ENCODE measurements around the gene IGFBP4. TPM values are rescaled to one million over a fixed set of nuclear protein-coding genes. Genes with fewer than 3 reads are reported as not detected.

The IGFBP4 gene
- total and polyA plus RNA-seq, 2 of the 4 experiments (the other 2 are of a cell fraction), result 308 to 1,187 TPM

- peak overlapping the region; percentile 33 for H2AK9ac ChIP-seq (replicated peaks; ENCODE audit: low read depth, low read length, poor library complexity)
- dilution Hi-C loops (cut with HindIII; ENCODE audit: low sequenced_read_pairs, unreplicated experiment), result no loop called here
- H3K9ac ChIP-seq (ENCODE audit: low read depth, low read length), result peak overlapping the region; percentile 76; the same call in 1 of the 2 replicates
- H4K91ac ChIP-seq (ENCODE audit: insufficient read depth, low read depth, low read length), result peak overlapping the region; percentile 98
- no peaks in the 10 kb centered on the region for H4K20me1 ChIP-seq (ENCODE audit: insufficient read depth, low read length)
- peak overlapping the region; percentile 86 for H3K14ac ChIP-seq (replicated peaks; ENCODE audit: low read depth, low read length)
- H3K79me1 ChIP-seq (ENCODE audit: low read depth in 1 of 2, low read length in 2 of 2), result peaks cover 0 to 25% of the 10 kb centered on the region in 2 experiments; a peak in 3 of 4 replicates
- no peaks in the 10 kb centered on the region for H3K9me3 ChIP-seq (ENCODE audit: control insufficient read depth, insufficient read depth, low read length)
- peaks cover 44% of the 10 kb centered on the region for H3K4me1 ChIP-seq (ENCODE audit: control insufficient read depth, insufficient read depth, low read length)
- intact Hi-C loops (cut with micrococcal nuclease), result no loop called here
- ChIA-PET POLR2A (ENCODE audit: unreplicated experiment) (no interaction called here), CTCF (interaction anchor here (1.2 kb wide), 1 partner anchor 9 kb away, joined by 5 read pairs; no protein-coding TSS in a partner anchor)
- no peaks in the 10 kb centered on the region for H3K36me3 ChIP-seq (ENCODE audit: control insufficient read depth, insufficient read depth, low read length)
- H2BK15ac ChIP-seq (ENCODE audit: low read depth, low read length), result peak overlapping the region; percentile 94
- no peak for ATAC-seq (ENCODE audit: low read depth)
- in situ Hi-C loops (cut with MboI; ENCODE audit: low sequenced_read_pairs), result no loop called here
- H4K8ac ChIP-seq (ENCODE audit: low read depth in 2 of 2, low read length in 2 of 2), result peak overlapping the region; percentile 87 to 96
- peaks cover 50% of the 10 kb centered on the region for H3K9me1 ChIP-seq (ENCODE audit: insufficient read depth, low read length)
- peak overlapping the region; percentile 95 for H2BK120ac ChIP-seq (ENCODE audit: low read depth, low read length)
- H3K23ac ChIP-seq (ENCODE audit: low read depth, low read length), result peak overlapping the region; percentile 78
- no peaks in the 10 kb centered on the region for H3K27me3 ChIP-seq (ENCODE audit: control insufficient read depth, insufficient read depth, low read length)
- no peak overlapping the region for H3K4me3 ChIP-seq (ENCODE audit: insufficient read depth, low read depth, low read length)
- H2BK20ac ChIP-seq (ENCODE audit: low read depth, low read length), result peak overlapping the region; percentile 93
- no peak overlapping the region for H3K4me2 ChIP-seq (ENCODE audit: low read depth, low read length)
- BruUV-seq (replicated peaks), result no TSS peak
- peak overlapping the region; percentile 98 for H3K18ac ChIP-seq (ENCODE audit: low read depth, low read length)
- H2BK5ac ChIP-seq (ENCODE audit: low read depth, low read length, poor library complexity, severe bottlenecking), result peak overlapping the region; percentile 97
- peak overlapping the region; percentile 95 for H3K4ac ChIP-seq (ENCODE audit: low read depth, low read length)
- peak overlapping the region; percentile 99 for H2AK5ac ChIP-seq (ENCODE audit: low read depth, low read length)
- H3K56ac ChIP-seq (ENCODE audit: extremely low read depth, insufficient read depth, low read length), result peak overlapping the region; percentile 84
- 88% methylated on average over 3 of the region's 7 CpGs; no CpG with 5 or more reads in 1 of the 2 experiments for WGBS, 2 experiments (ENCODE audit: extremely low coverage in 2 of 2, insufficient read length in 1 of 2)
- H4K5ac ChIP-seq (ENCODE audit: low read depth, low read length), result peak overlapping the region; percentile 97
- peak overlapping the region; percentile 23 for H2AFZ ChIP-seq (replicated peaks; ENCODE audit: low read length, poor library complexity)
- no peak for TF ChIP-seq MXI1 (IDR thresholded peaks at IDR 0.05; ENCODE audit: borderline replicate concordance, low read depth, low read length)
- no peak for TF ChIP-seq RFX5 (IDR thresholded peaks at IDR 0.05; ENCODE audit: low read depth, low read length)
- DNase-seq, result no peak
- H3K27ac ChIP-seq (ENCODE audit: insufficient read depth, low read length), result peak overlapping the region; percentile 89
Measured at GRCh38 chr17:40484973-40485530, 41.8 kb downstream of the IGFBP4 start.
